ENCODE measurements around the gene HVCN1.

Gene HVCN1

DNA sequence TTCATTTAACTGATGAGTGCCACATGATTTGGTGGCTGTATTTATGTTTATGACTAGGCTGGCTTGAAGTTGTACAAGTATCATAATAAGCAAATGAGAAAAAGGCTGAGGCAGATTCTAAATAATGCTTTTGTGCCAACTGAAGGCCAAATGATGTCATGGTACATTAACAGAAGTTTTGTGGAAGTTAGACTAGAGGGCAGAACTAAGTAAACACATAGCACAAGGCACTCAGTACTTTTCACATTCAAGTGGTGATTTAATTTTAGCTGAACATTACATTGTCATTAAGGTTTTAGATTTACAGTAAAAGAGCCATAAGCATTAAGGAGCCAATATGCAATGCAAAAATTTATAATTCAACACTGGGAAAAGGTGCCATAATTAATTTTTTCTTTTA lies 32.7 kb upstream of the HVCN1 start:
- Histone ChIP-seq H3K27ac (no peak overlapping the region), H3K36me3 (replicated peaks) (peaks cover 72% of the 10 kb centered on the region), H3K4me3 (ENCODE audit: low read depth, low read length) (no peak overlapping the region), H3K27me3 (replicated peaks) (no peaks in the 10 kb centered on the region)
- in situ Hi-C loops (cut with HindIII; ENCODE audit: low pct_ligation_motif_present, low sequenced_read_pairs) = no loop called here
- DNase-seq = no peak
- no peak for TF ChIP-seq CTCF (IDR thresholded peaks at IDR 0.05; ENCODE audit: low read depth, low read length, missing control alignments)

DNA sequence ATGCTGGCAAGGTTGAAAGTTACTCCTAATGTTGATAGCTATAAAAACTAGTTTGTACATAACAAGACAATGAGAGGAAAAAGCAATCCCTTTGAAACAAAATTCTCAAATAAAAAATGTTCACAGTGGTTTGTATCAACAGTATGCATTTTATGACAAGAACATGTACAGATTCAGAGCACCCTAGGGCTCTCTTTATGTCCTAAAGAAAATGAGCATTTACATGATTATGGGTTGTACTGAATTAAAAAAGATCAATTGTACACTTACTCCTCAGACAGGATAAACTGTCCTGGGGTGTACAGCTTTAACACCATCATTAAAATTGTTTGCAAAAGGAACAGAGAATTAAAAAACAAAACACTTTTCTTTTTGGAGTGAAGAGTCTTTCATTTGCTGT lies 31.6 kb upstream of the HVCN1 start:
- TF ChIP-seq CTCF (IDR thresholded peaks at IDR 0.05; ENCODE audit: low read depth, low read length, missing control alignments) = no peak
- no peak for DNase-seq
- Histone ChIP-seq H3K36me3 (replicated peaks) (peaks cover 64% of the 10 kb centered on the region), H3K4me3 (ENCODE audit: low read depth, low read length) (no peak overlapping the region), H3K27ac (no peak overlapping the region), H3K27me3 (replicated peaks) (no peaks in the 10 kb centered on the region)
- in situ Hi-C loops (cut with HindIII; ENCODE audit: low pct_ligation_motif_present, low sequenced_read_pairs) = no loop called here

DNA sequence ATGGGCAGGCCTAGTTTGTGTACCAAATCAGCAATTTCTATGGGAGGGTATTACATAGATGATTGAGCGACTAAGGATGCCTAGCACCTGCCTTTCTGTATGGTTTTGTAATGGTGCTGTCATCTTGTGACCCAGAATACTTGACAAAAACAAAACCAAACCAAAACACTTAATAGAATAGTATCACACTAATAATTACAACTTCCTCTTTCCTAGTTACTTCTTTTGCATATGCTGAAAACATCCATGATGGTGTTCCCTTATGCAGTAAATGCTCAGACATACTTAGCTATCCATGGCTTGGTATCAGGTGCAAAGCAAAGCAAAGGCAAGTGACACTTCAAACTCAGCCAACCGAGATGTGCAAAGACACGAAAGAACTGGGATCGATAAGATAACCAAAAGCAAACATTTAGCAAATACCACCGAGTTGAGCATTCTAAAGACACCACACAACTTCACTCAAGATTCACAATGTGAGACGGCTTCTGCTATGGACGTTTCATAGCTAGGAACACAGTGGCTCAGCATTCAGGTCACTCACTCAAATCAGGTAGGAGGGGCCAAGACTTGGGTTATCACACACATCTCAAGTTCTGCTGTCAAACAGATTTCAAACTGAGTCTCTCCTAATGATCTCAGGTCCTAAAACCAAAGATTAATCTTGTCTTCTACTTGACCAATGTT lies 29.4 kb upstream of the HVCN1 start:
- Histone ChIP-seq H3K27ac (no peak overlapping the region), H3K36me3 (replicated peaks) (peaks cover 53% of the 10 kb centered on the region), H3K27me3 (replicated peaks) (no peaks in the 10 kb centered on the region), H3K4me3 (ENCODE audit: low read depth, low read length) (no peak overlapping the region)
- DNase-seq = no peak
- TF ChIP-seq CTCF (IDR thresholded peaks at IDR 0.05; ENCODE audit: low read depth, low read length, missing control alignments) = no peak
- in situ Hi-C loops (cut with HindIII; ENCODE audit: low pct_ligation_motif_present, low sequenced_read_pairs) = no loop called here

- no peak for DNase-seq
- no peak for TF ChIP-seq CTCF (IDR thresholded peaks at IDR 0.05; ENCODE audit: low read depth, low read length, missing control alignments)
- in situ Hi-C loops (cut with HindIII; ENCODE audit: low pct_ligation_motif_present, low sequenced_read_pairs) = no loop called here
Observed at GRCh38 chr12:110717037-110717436, 28.1 kb upstream of the HVCN1 start.

GRCh38 chr12:110708917-110709316 lies 20.0 kb upstream of the HVCN1 start:
- in situ Hi-C loops (cut with HindIII; ENCODE audit: low pct_ligation_motif_present, low sequenced_read_pairs) = no loop called here

More at GRCh38 chr12:110717037-110717436, 28.1 kb upstream of the HVCN1 start:
- Histone ChIP-seq H3K27ac (no peak overlapping the region), H3K4me3 (ENCODE audit: low read depth, low read length) (no peak overlapping the region), H3K36me3 (replicated peaks) (peaks cover 46% of the 10 kb centered on the region), H3K27me3 (replicated peaks) (no peaks in the 10 kb centered on the region)

More at GRCh38 chr12:110708917-110709316, 20.0 kb upstream of the HVCN1 start:
- peak; percentile 7 for TF ChIP-seq CTCF (IDR thresholded peaks at IDR 0.05; ENCODE audit: low read depth, low read length, missing control alignments)
- no peak overlapping the region for H3K4me3 ChIP-seq (ENCODE audit: low read depth, low read length)
- H3K27ac ChIP-seq = no peak overlapping the region
- no peaks in the 10 kb centered on the region for H3K27me3 ChIP-seq (replicated peaks)
- no peak for DNase-seq
- no peaks in the 10 kb centered on the region for H3K36me3 ChIP-seq (replicated peaks)
